Muscle of leg (tissue), 16 donors: ENCODE measurements around the gene SMG6. TPM values are rescaled to one million over a fixed set of nuclear protein-coding genes. Genes with fewer than 3 reads are reported as not detected.

Experiments used
- DNase-seq: peaks from one replicate; pipeline ENCODE4 v3.0.0; 2013
- H3K27ac ChIP-seq: one replicate; pipeline ENCODE4 v1.5.1; 2013; ENCODE audit warnings: mild to moderate bottlenecking, low read length, control low read depth
- H3K27me3 ChIP-seq: one replicate; pipeline ENCODE4 v1.6.1; 2013; ENCODE audit warnings: low read length; ENCODE audit not compliant: control insufficient read depth, insufficient read depth
- H3K36me3 ChIP-seq: one replicate; pipeline ENCODE4 v1.6.1; 2013; ENCODE audit warnings: low read length; ENCODE audit not compliant: control insufficient read depth, insufficient read depth
- H3K4me1 ChIP-seq: one replicate; pipeline ENCODE4 v1.6.1; 2013; ENCODE audit warnings: low read length; ENCODE audit not compliant: control insufficient read depth, insufficient read depth
- H3K4me3 ChIP-seq: one replicate; pipeline ENCODE4 v1.5.1; 2013; ENCODE audit warnings: low read length, control low read depth
- H3K9me3 ChIP-seq: replicated peaks from 2 replicates; pipeline ENCODE4 v1.6.1; 2013; ENCODE audit warnings: low read depth, low read length; ENCODE audit not compliant: control insufficient read depth
- WGBS: methylation state at CpG from one replicate; pipeline ENCODE4 v1.1.5; 2013; ENCODE audit warnings: missing lambda C conversion rate; ENCODE audit not compliant: insufficient coverage; 5-methylcytosine and 5-hydroxymethylcytosine counted together
- long read RNA-seq, 11 donors: transcript quantifications; one replicate each; lab custom pipeline, GENCODE V29; 2026
- polyA plus RNA-seq, 8 donors: library from polyadenylated mRNA; unstranded; fragments of 120-200 nt; gene quantifications; one replicate each; pipeline versions ENCODE4 v1.2.1 to v1.2.3, GENCODE V29; 2013; ENCODE audit warnings: inconsistent platforms in 1 of 8, low replicate concordance in 1 of 8; ENCODE audit not compliant: insufficient read length in 8 of 8, insufficient read depth in 1 of 8
- total RNA-seq: library from RNA; stranded (reverse); fragments of 120-200 nt; gene quantifications from one replicate; pipeline ENCODE4 v1.2.4, GENCODE V29; 2013

Gene SMG6
- total RNA-seq (16.1 TPM), polyA plus RNA-seq (10 to 100 TPM; 12.7 to 21.8 (median 19.7) TPM)
- long read RNA-seq, donor 1, partial matches to known transcripts, result 0 of 4 reads
- long read RNA-seq, donor 1, other reads (novel, unspliced or antisense), result 0 of 4 reads
- long read RNA-seq, donor 2, partial matches to known transcripts, result 0 of 1 reads
- long read RNA-seq, donor 2, other reads (novel, unspliced or antisense), result 0 of 1 reads
- long read RNA-seq, donor 3, transcript SMG6-215 (1 exons, 2,419 nt), result major isoform, 12 of 12 reads
- long read RNA-seq, donor 3, partial matches to known transcripts, result 0 of 12 reads
- long read RNA-seq, donor 3, other reads (novel, unspliced or antisense), result 0 of 12 reads
- long read RNA-seq, donor 4, transcript SMG6-215 (1 exons, 2,419 nt), result major isoform, 16 of 16 reads
- long read RNA-seq, donor 4, partial matches to known transcripts, result 0 of 16 reads
- long read RNA-seq, donor 4, other reads (novel, unspliced or antisense), result 0 of 16 reads
- long read RNA-seq, donor 5, transcript SMG6-215 (1 exons, 2,419 nt), result major isoform, 18 of 30 reads
- long read RNA-seq, donor 5, partial matches to known transcripts, result 12 of 30 reads
- long read RNA-seq, donor 5, other reads (novel, unspliced or antisense), result 0 of 30 reads
- long read RNA-seq, donor 6, transcript SMG6-215 (1 exons, 2,419 nt), result major isoform, 12 of 12 reads
- long read RNA-seq, donor 6, partial matches to known transcripts, result 0 of 12 reads
- long read RNA-seq, donor 6, other reads (novel, unspliced or antisense), result 0 of 12 reads
- long read RNA-seq, donor 7, transcript SMG6-215 (1 exons, 2,419 nt), result major isoform, 10 of 10 reads
- long read RNA-seq, donor 7, partial matches to known transcripts, result 0 of 10 reads
- long read RNA-seq, donor 7, other reads (novel, unspliced or antisense), result 0 of 10 reads
- long read RNA-seq, donor 8, transcript SMG6-215 (1 exons, 2,419 nt), result major isoform, 19 of 26 reads
- long read RNA-seq, donor 8, partial matches to known transcripts, result 7 of 26 reads
- long read RNA-seq, donor 8, other reads (novel, unspliced or antisense), result 0 of 26 reads
- long read RNA-seq, donor 9, transcript SMG6-215 (1 exons, 2,419 nt), result major isoform, 11 of 11 reads
- long read RNA-seq, donor 9, partial matches to known transcripts, result 0 of 11 reads
- long read RNA-seq, donor 9, other reads (novel, unspliced or antisense), result 0 of 11 reads
- long read RNA-seq, donor 10, transcript SMG6-215 (1 exons, 2,419 nt), result major isoform, 7 of 18 reads
- long read RNA-seq, donor 10, partial matches to known transcripts, result 11 of 18 reads
- long read RNA-seq, donor 10, other reads (novel, unspliced or antisense), result 0 of 18 reads
- long read RNA-seq, donor 11, transcript SMG6-215 (1 exons, 2,419 nt), result major isoform, 15 of 15 reads
- long read RNA-seq, donor 11, partial matches to known transcripts, result 0 of 15 reads
- long read RNA-seq, donor 11, other reads (novel, unspliced or antisense), result 0 of 15 reads

DNA sequence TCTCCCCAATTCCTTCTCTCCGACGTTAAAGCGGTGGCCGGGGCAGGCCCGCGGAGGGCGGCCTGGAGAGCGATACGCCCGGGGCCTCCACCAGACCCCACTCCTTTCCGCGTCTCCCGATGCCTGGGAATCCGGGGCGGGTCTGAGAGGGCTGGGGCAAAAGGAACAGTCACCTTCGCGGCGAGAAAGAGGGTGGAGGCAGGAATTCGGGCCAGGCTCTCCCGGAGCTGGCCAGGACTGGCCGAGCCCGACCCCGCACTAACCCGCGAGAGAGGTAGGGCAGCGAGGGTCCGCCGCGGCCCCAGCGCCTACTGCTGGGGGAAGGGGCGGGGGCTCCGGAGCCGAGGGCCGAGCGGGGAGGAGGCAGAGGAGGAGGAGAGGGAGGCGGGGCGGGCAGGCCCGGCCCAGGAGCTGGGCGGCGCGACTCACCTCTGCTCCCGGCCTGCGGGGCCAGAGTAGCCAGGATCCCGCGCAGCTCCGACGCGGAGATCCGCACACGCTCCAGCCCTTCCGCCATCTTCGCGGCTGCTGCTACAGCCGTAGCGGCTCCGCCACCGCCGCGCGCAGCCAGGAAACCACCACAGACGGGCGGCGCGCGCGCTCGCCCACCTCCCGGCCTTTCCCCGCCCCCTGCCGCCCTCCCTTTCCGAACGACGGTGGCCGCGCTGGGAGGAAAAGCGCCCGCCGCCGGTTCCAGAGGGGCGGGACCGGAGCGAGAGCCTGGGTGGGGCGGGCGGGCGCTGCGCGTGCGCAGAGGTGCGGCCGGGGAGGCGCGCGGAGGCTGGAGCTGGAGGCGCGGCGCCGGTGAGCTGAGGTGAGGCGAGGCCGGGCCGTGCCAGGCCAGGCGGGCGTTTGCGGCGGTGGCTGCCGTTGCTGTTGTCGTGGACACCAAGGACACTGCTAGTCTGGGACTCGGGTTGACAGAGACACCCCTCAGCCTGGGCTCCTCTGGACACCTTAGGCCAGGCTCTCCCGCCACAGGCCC lies at the start of gene SMG6, which contains the start of gene SRR:
Gene SMG6 (minus strand): TSS at position 582 of the 985 bp plus-strand sequence. CDS start 65 bp downstream, at position 517.
Gene SRR (plus strand): TSS at position 747 of the 985 bp plus-strand sequence. CDS start 11,611 bp downstream, outside the sequence.
- DNase-seq, result peak; percentile 97
- WGBS, result under 1% methylated on average over 89 of the region's 108 CpGs
- Histone ChIP-seq H3K4me1 (peaks cover 9% of the 10 kb centered on the region), H3K4me3 (peak within 1 kb of the TSS; percentile 87), H3K27ac (peak within 1 kb of the TSS; percentile 88), H3K27me3 (no peaks in the 10 kb centered on the region), H3K9me3 (no peaks in the 10 kb centered on the region), H3K36me3 (peaks cover 24% of the 10 kb centered on the region)

DNA sequence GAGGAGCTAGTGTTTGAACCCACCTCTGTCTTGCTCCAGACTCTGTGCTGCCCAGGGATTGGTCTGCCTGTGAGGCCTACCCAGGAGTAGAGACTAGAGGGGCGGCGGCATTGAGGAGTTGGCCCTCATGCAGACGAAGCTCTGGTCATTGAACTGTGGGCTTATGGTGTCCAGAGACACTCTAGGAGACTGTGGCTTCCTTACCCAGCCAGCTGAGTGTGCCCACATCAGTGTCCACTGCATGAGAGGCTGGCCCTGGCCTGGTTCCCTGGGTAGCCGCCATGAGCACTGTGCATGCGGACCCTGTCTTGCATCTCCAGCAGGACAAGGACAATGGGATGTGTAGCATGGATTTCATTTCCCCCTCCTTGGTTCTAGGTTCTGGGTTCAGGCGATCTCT lies 47.7 kb upstream of the SMG6 start:
- Histone ChIP-seq H3K4me3 (no peak overlapping the region), H3K36me3 (peaks cover 9% of the 10 kb centered on the region), H3K9me3 (no peaks in the 10 kb centered on the region), H3K27ac (no peak overlapping the region), H3K4me1 (peaks cover 12% of the 10 kb centered on the region), H3K27me3 (no peaks in the 10 kb centered on the region)
- DNase-seq, result no peak
- WGBS, result 93% methylated on average over 6 of the region's 6 CpGs

GRCh38 chr17:2347805-2348685 lies 44.5 kb upstream of the SMG6 start:
- Histone ChIP-seq H3K4me1 (peaks cover 12% of the 10 kb centered on the region), H3K27me3 (no peaks in the 10 kb centered on the region), H3K27ac (peak overlapping the region; percentile 65), H3K36me3 (peaks cover 35% of the 10 kb centered on the region), H3K4me3 (no peak overlapping the region), H3K9me3 (no peaks in the 10 kb centered on the region)
- peak; percentile 76 for DNase-seq
- 69% methylated on average over 3 of the region's 11 CpGs for whole genome bisulfite sequencing

DNA sequence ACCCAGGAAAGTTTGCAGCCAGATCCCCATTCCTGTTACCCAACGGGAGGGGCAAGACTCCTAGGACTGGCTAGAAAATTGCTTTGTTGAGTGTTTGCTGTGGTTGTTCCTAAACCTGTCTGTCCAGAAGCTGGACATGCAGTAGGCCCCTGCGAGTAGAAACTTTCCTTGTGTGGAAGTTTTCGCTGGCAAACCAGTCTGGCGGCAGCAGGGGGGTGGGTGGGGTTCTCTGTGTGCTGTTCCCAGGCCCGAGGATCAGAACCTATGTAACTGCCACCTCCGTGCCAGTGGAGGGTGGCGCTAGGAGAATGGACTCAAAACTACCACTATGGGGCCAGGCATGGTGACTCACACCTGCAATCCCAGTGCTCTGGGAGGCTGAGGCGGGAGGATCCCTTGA lies 42.9 kb upstream of the SMG6 start:
- Histone ChIP-seq H3K36me3 (peaks cover 41% of the 10 kb centered on the region), H3K4me3 (no peak overlapping the region), H3K27me3 (no peaks in the 10 kb centered on the region), H3K27ac (no peak overlapping the region), H3K9me3 (no peaks in the 10 kb centered on the region), H3K4me1 (peaks cover 12% of the 10 kb centered on the region)
- no peak for DNase-seq
- 93% methylated on average over 7 of the region's 8 CpGs for WGBS

- 94% methylated on average over 4 of the region's 10 CpGs for WGBS
- H3K9me3 ChIP-seq, result no peaks in the 10 kb centered on the region
- DNase-seq, result no peak
- H3K36me3 ChIP-seq, result peaks cover 42% of the 10 kb centered on the region
- H3K27me3 ChIP-seq, result no peaks in the 10 kb centered on the region
- H3K4me1 ChIP-seq, result peaks cover 12% of the 10 kb centered on the region
- no peak overlapping the region for H3K4me3 ChIP-seq
- no peak overlapping the region for H3K27ac ChIP-seq
These were observed 40.9 kb upstream of the SMG6 start for GRCh38 chr17:2344528-2344927.

DNA sequence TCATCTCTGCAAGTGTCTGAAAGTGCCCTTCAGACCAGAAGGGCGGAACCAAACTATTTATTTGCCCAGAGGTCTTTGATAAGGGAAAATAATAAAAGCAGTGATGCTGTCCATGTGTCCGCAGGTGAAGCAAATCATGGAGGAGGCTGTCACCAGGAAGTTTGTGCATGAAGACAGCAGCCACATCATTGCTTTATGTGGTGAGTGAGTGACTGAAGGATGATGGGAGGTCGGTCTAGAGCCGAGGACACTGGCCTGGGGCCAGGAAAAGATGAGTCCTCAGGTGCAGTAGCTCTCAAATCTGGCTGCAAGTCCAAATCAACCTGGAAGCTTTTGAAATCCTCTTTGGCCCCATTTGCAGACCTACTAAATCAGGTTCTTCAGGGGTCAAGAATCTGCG lies 39.8 kb upstream of the SMG6 start:
- H3K27ac ChIP-seq, result no peak overlapping the region

GRCh38 chr17:2338315-2338657 lies 34.7 kb upstream of the SMG6 start:
- Histone ChIP-seq H3K4me3 (peak overlapping the region; percentile 80), H3K27me3 (no peaks in the 10 kb centered on the region), H3K9me3 (no peaks in the 10 kb centered on the region), H3K36me3 (peaks cover 29% of the 10 kb centered on the region), H3K4me1 (peaks cover 20% of the 10 kb centered on the region), H3K27ac (peak overlapping the region; percentile 67)
- WGBS, result 0% methylated on average over 2 of the region's 5 CpGs
- peak; percentile 27 for DNase-seq

More for the DNA sequence above, 39.8 kb upstream of the SMG6 start:
- H3K36me3 ChIP-seq, result peaks cover 37% of the 10 kb centered on the region
- no peaks in the 10 kb centered on the region for H3K9me3 ChIP-seq
- H3K4me3 ChIP-seq, result no peak overlapping the region
- WGBS, result 100% methylated on average over 2 of the region's 5 CpGs
- no peaks in the 10 kb centered on the region for H3K27me3 ChIP-seq
- peaks cover 10% of the 10 kb centered on the region for H3K4me1 ChIP-seq
- no peak for DNase-seq
